ENCODE results near the gene RDX. TPM values are rescaled to one million over a fixed set of nuclear protein-coding genes. Genes with fewer than 3 reads are reported as not detected.

Gene RDX
- total RNA-seq, 1 donor from 2014 or later: 167 TPM

DNA sequence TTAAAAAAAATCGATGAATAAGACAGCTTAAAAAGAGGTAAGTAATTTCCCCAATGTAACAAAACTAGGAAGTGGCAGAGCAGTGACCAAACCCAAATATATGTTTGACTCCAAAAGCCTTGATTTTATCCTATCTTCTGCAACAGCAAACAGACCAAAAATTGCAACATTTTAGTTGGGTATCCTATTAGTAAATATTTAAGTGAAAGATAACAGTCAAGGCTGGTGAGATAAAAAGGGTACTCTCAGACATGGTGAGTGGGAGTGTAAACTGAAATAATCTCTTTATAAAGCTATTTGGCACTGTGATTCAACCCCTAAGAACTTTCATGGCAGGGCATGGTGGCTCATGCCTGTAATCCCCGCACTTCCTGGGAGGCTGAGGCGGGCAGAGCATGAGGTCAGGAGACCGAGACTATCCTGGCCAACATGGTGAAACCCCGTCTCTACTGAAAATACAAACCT lies 1.9 kb upstream of the RDX start:
- no peaks in the 10 kb centered on the region for H3K27me3 Mint-ChIP-seq (ENCODE audit: low read depth)
- peaks cover 2% of the 10 kb centered on the region for H3K9me3 Mint-ChIP-seq
- H3K27ac Mint-ChIP-seq (ENCODE audit: unreplicated experiment): no peak overlapping the region
- TF ChIP-seq, protein P1, sequence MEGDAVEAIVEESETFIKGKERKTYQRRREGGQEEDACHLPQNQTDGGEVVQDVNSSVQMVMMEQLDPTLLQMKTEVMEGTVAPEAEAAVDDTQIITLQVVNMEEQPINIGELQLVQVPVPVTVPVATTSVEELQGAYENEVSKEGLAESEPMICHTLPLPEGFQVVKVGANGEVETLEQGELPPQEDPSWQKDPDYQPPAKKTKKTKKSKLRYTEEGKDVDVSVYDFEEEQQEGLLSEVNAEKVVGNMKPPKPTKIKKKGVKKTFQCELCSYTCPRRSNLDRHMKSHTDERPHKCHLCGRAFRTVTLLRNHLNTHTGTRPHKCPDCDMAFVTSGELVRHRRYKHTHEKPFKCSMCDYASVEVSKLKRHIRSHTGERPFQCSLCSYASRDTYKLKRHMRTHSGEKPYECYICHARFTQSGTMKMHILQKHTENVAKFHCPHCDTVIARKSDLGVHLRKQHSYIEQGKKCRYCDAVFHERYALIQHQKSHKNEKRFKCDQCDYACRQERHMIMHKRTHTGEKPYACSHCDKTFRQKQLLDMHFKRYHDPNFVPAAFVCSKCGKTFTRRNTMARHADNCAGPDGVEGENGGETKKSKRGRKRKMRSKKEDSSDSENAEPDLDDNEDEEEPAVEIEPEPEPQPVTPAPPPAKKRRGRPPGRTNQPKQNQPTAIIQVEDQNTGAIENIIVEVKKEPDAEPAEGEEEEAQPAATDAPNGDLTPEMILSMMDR (conservative IDR thresholded peaks at IDR 0.05): no peak
- H3K4me1 Mint-ChIP-seq: peaks cover 38% of the 10 kb centered on the region
- peak overlapping the region; percentile 86 for H3K4me3 Mint-ChIP-seq
- no peak for DNase-seq (ENCODE audit: low read depth, low spot score)
- H3K36me3 Mint-ChIP-seq (ENCODE audit: low read depth): no peaks in the 10 kb centered on the region

DNA sequence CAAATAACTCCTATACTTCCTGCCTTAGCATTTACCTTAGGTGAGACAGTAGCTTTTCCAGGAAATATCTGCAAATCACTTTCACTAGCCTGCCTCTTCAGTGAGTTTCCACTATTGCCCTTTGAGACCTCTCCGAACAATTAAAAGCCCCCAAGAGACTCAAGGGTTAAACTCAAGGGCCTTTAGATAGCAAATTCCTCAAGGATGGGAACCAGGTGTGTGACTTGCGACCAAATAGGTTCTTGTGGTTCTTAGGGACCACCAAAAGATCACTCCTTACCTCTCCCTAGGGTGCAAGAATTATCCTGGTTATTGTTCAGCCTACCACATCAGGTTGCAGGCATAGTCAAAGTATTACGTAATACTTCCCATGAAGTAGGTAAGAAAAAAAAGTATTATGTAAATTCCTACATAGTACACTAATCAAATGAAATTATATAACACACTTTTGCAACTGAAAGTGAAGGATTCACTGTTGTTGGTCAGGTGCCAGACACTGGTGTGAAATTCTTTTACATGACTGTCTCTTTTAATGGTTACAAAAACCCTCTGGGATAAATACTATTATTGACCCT lies 1.4 kb upstream of the RDX start:
- H3K36me3 Mint-ChIP-seq (ENCODE audit: low read depth): no peaks in the 10 kb centered on the region
- H3K27me3 Mint-ChIP-seq (ENCODE audit: low read depth): no peaks in the 10 kb centered on the region
- peaks cover 41% of the 10 kb centered on the region for H3K4me1 Mint-ChIP-seq
- peak overlapping the region; percentile 86 for H3K4me3 Mint-ChIP-seq
- TF ChIP-seq, protein P1 (conservative IDR thresholded peaks at IDR 0.05): no peak
- DNase-seq (ENCODE audit: low read depth, low spot score): no peak
- no peak overlapping the region for H3K27ac Mint-ChIP-seq (ENCODE audit: unreplicated experiment)
- H3K9me3 Mint-ChIP-seq: peaks cover 2% of the 10 kb centered on the region

DNA sequence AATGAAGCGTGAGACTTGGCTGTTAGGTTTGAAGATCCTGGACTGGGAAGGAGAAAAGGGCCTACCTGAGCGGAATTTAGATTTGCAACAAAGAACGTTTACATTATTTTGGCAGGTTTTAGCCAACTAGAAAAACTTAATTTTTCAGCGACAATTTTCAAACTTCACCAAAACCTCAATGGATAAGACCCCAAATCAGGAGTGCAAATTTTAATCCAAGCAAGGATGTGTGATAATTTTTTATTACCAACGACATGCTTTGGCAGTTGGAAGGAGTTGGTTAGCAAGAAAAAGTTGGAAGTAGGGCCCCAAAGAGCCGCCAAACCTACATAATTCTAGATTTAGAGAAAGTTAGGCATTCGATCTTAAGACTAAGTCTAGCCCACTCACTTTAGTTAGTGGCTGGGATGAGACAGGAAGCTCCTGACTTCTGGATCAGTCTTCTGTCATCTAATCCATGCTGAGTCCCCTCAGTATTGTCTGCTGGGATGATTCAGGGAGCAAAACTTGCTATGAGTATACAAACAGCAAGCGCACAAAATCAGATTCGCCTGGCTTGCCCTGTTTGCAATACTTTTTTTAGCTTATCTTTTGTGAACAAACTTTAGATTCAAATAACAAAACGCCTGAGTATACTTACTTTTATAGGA lies 787 bp upstream of the RDX start:
- TF ChIP-seq, protein P1 (conservative IDR thresholded peaks at IDR 0.05): no peak
- Mint-ChIP-seq H3K27me3 (ENCODE audit: low read depth) (no peaks in the 10 kb centered on the region), H3K4me3 (peak overlapping the region; percentile 86), H3K27ac (ENCODE audit: unreplicated experiment) (peak overlapping the region; percentile 19), H3K36me3 (ENCODE audit: low read depth) (no peaks in the 10 kb centered on the region), H3K4me1 (peaks cover 43% of the 10 kb centered on the region), H3K9me3 (peaks cover 2% of the 10 kb centered on the region)
- no peak for DNase-seq (ENCODE audit: low read depth, low spot score)

DNA sequence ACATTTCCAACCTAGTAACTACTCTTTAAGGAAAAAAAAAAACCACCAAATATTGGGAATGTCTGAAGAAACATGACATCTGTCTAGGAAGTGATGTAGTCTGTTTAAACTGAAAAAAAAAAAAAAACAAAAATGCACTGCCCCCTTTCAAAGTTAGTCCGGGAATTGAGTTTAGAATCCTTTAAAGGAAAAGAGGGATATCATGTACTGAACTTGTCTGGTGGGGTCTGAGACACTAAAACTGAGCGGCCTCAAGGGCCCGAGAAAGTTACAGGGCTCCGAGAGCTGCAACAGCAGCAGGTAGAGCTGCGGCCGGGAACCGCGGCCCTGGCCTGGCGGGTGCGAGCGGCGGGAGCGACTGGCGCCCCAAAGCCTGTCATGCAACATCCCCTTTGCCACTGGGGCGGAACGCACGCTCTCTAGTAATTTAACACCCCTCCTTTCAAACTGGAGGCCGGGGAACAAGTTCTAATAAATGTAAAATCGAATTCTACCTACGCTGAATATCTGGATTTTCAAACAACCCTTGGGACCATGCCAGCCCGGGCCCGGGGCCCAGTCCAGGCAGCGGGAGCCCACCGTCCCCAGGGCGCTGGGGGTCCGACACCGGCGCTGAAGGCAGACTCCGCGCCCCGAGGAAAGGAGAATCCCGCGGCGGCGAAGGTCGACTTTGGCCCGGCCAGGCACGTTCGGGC lies 736 bp downstream of the RDX start:
- H3K4me1 Mint-ChIP-seq: peaks cover 55% of the 10 kb centered on the region
- TF ChIP-seq, protein P1 (conservative IDR thresholded peaks at IDR 0.05): no peak
- H3K27me3 Mint-ChIP-seq (ENCODE audit: low read depth): no peaks in the 10 kb centered on the region
- peak overlapping the region; percentile 59 for H3K27ac Mint-ChIP-seq (ENCODE audit: unreplicated experiment)
- H3K36me3 Mint-ChIP-seq (ENCODE audit: low read depth): no peaks in the 10 kb centered on the region
- peak overlapping the region; percentile 98 for H3K4me3 Mint-ChIP-seq
- H3K9me3 Mint-ChIP-seq: peaks cover 2% of the 10 kb centered on the region
- peak; percentile 34 for DNase-seq (ENCODE audit: low read depth, low spot score)

DNA sequence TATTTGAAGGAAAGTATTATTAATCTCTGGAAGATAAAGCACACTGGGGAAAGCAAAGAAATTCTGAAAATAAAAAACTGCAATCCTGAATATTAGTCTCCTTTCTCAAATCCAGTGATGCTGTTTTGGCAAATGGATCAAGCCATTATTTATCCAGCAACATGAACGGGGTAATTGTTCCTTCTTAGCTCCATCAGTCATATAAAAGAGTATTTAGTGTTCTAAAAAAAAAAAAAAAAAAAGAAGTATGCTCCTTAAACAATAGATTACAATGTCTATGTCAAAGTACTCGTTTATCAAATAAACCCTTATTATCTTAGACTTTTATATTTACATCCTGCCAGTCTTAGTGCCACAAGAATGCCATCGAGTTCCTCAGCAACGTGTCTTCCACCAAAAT lies 1.3 kb downstream of the RDX start:
- no peaks in the 10 kb centered on the region for H3K36me3 Mint-ChIP-seq (ENCODE audit: low read depth)
- DNase-seq (ENCODE audit: low read depth, low spot score): no peak
- no peak overlapping the region for H3K27ac Mint-ChIP-seq (ENCODE audit: unreplicated experiment)
- peak overlapping the region; percentile 98 for H3K4me3 Mint-ChIP-seq
- no peaks in the 10 kb centered on the region for H3K27me3 Mint-ChIP-seq (ENCODE audit: low read depth)
- peaks cover 57% of the 10 kb centered on the region for H3K4me1 Mint-ChIP-seq
- peaks cover under 1% of the 10 kb centered on the region for H3K9me3 Mint-ChIP-seq
- TF ChIP-seq, protein P1 (conservative IDR thresholded peaks at IDR 0.05): no peak
